Hepatocyte (in vitro differentiated cells): ENCODE data around the gene APIP. TPM values are rescaled to one million over a fixed set of nuclear protein-coding genes. Genes with fewer than 3 reads are reported as not detected.

Experiments
- DNase-seq: peaks from one replicate; pipeline ENCODE4 v3.0.0-alpha.2; 2016; ENCODE audit warnings: low spot score
- H2AFZ ChIP-seq: fragments of 200-600 bp; sonication (generic); 2 replicates; pipeline ENCODE4 v1.6.0; 2016; ENCODE audit warnings: antibody characterized with exemption, mild to moderate bottlenecking
- H3K27ac ChIP-seq: fragments of 200-600 bp; sonication (generic); 2 replicates; pipeline ENCODE4 v1.5.1; 2016; ENCODE audit warnings: mild to moderate bottlenecking
- H3K27me3 ChIP-seq: fragments of 200-600 bp; sonication (generic); 2 replicates; pipeline ENCODE4 v1.6.1; 2016
- H3K36me3 ChIP-seq: fragments of 200-600 bp; sonication (generic); replicated peaks from 2 replicates; pipeline ENCODE4 v1.5.1; 2016; ENCODE audit warnings: low read depth; ENCODE audit not compliant: insufficient read depth
- H3K4me1 ChIP-seq: fragments of 200-600 bp; sonication (generic); 2 replicates; pipeline ENCODE4 v1.5.1; 2016; ENCODE audit warnings: mild to moderate bottlenecking, moderate library complexity; ENCODE audit not compliant: insufficient read depth
- H3K4me2 ChIP-seq: fragments of 200-600 bp; sonication (generic); 2 replicates; pipeline ENCODE4 v1.6.0; 2016
- H3K4me3 ChIP-seq: fragments of 200-600 bp; sonication (generic); 2 replicates; pipeline ENCODE4 v1.5.1; 2016; ENCODE audit warnings: mild to moderate bottlenecking
- H3K79me2 ChIP-seq: fragments of 200-600 bp; sonication (generic); 2 replicates; pipeline ENCODE4 v1.6.0; 2017; ENCODE audit warnings: mild to moderate bottlenecking
- H3K9me2 ChIP-seq: fragments of 200-600 bp; sonication (generic); replicated peaks from 2 replicates; pipeline ENCODE4 v1.6.0; 2017; ENCODE audit warnings: mild to moderate bottlenecking; ENCODE audit not compliant: insufficient read depth
- H3K9me3 ChIP-seq: fragments of 200-600 bp; sonication (generic); 2 replicates; pipeline ENCODE4 v1.5.1; 2016; ENCODE audit warnings: low read depth, mild to moderate bottlenecking
- H4K20me1 ChIP-seq: fragments of 200-600 bp; sonication (generic); 2 replicates; pipeline ENCODE4 v1.6.0; 2016; ENCODE audit warnings: mild to moderate bottlenecking; ENCODE audit not compliant: insufficient read depth, poor library complexity, severe bottlenecking
- EZH2 ChIP-seq: fragments of 200-600 bp; sonication (generic); IDR thresholded peaks from 2 replicates; pipeline ENCODE4 v1.6.1; 2016; ENCODE audit warnings: antibody characterized with exemption, mild to moderate bottlenecking, borderline replicate concordance
- EZH2phosphoT487 ChIP-seq: fragments of 200-600 bp; sonication (generic); IDR thresholded peaks from one replicate; pipeline ENCODE4 v1.6.1; 2018; ENCODE audit warnings: antibody characterized with exemption, mild to moderate bottlenecking, low read depth, moderate library complexity; ENCODE audit not compliant: unreplicated experiment, severe bottlenecking
- WGBS: methylation state at CpG from one replicate; pipeline ENCODE4 v1.1.6; 2016; ENCODE audit warnings: low lambda C conversion rate; ENCODE audit errors: missing lambda C conversion rate; 5-methylcytosine and 5-hydroxymethylcytosine counted together
- polyA plus RNA-seq: library from polyadenylated mRNA; unstranded; fragments of >200 nt; fragmentation: Nextera tagmentation; extraction: Ambion mirVana; gene quantifications from 2 replicates; pipeline ENCODE4 v1.2.1, GENCODE V29; 2016
- total RNA-seq: library from RNA; depleted of rRNA; stranded (reverse); fragments of >200 nt; gene quantifications from 2 replicates; pipeline ENCODE4 v1.2.3, GENCODE V29; 2014
- TF ChIP-seq, protein P1 (sequence below): fragments of 200-600 bp; sonication (generic); IDR thresholded peaks from 2 replicates; pipeline ENCODE4 v1.5.1; 2016; ENCODE audit warnings: antibody characterized with exemption, mild to moderate bottlenecking; ENCODE audit not compliant: poor library complexity

APIP gene
- total and polyA plus RNA-seq, 2 experiments from 2014 or later, result 25.9 to 26.8 TPM

DNA sequence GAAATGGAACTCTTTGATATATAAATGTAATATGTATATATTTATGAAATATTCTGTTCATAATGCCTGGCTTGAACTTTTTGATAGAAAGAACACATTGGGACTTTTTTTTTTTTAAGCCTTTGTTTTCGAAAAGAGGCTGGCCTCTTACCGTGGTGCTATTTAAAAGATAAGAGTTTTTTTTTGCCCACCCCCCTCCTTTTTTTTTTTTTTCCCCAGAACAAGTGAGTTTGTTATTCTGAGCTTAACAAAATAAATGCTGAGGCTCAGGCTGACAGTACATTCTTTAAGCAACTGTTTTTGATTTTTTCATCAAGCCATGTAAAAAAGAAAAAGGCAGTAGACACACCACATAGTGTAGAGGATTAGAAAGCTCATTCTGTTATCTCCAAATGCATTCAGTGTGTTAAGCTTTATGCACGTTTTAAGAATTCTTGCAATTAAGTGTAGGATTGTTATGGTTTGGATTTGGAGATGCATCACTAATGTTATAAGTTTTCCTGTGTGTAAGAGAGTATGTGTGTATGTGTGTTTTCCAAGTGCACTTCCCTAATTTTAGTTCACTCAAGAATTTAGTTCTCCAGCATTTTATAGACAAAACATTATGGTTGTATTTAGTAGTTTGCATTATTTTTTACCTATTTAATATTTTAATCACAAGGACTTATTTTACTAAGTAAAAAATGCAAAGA lies 12.2 kb upstream of the APIP start:
- TF ChIP-seq EZH2phosphoT487 (no peak), EZH2 (no peak)
- TF ChIP-seq, protein P1, sequence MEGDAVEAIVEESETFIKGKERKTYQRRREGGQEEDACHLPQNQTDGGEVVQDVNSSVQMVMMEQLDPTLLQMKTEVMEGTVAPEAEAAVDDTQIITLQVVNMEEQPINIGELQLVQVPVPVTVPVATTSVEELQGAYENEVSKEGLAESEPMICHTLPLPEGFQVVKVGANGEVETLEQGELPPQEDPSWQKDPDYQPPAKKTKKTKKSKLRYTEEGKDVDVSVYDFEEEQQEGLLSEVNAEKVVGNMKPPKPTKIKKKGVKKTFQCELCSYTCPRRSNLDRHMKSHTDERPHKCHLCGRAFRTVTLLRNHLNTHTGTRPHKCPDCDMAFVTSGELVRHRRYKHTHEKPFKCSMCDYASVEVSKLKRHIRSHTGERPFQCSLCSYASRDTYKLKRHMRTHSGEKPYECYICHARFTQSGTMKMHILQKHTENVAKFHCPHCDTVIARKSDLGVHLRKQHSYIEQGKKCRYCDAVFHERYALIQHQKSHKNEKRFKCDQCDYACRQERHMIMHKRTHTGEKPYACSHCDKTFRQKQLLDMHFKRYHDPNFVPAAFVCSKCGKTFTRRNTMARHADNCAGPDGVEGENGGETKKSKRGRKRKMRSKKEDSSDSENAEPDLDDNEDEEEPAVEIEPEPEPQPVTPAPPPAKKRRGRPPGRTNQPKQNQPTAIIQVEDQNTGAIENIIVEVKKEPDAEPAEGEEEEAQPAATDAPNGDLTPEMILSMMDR, result no peak
- H4K20me1 ChIP-seq, result peaks cover 21% of the 10 kb centered on the region
- no peaks in the 10 kb centered on the region for H3K27me3 ChIP-seq
- WGBS, result 29% methylated on average over 3 of the region's 3 CpGs
- no peak overlapping the region for H3K4me2 ChIP-seq
- no peak for DNase-seq
- H3K4me1 ChIP-seq, result peaks cover 32% of the 10 kb centered on the region
- H3K9me3 ChIP-seq, result no peaks in the 10 kb centered on the region
- H3K79me2 ChIP-seq, result peaks cover 92% of the 10 kb centered on the region
- peaks cover 5% of the 10 kb centered on the region for H3K36me3 ChIP-seq
- no peak overlapping the region for H3K27ac ChIP-seq
- H3K9me2 ChIP-seq, result no peaks in the 10 kb centered on the region
- no peak overlapping the region for H3K4me3 ChIP-seq
- no peak overlapping the region for H2AFZ ChIP-seq

DNA sequence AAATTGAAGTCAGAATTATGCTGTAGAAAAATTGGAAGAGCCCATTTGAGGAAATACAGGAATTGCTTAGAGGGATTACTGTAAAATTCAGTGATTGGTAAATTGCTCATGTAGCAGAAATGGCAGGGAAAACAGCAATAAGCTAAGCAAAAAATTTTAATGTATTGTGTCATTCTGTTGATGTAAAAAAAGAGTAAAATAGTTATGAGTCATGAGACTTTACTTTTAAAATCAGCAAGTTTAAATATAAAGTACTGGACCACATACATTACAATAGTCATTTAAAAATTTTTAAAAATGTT lies 10.6 kb upstream of the APIP start:
- H3K27ac ChIP-seq, result no peak overlapping the region
- no peak overlapping the region for H3K4me3 ChIP-seq
- H3K79me2 ChIP-seq, result peaks cover 94% of the 10 kb centered on the region
- no peak overlapping the region for H2AFZ ChIP-seq
- H3K4me1 ChIP-seq, result peaks cover 32% of the 10 kb centered on the region
- TF ChIP-seq, protein P1, result no peak
- TF ChIP-seq EZH2phosphoT487, result no peak
- TF ChIP-seq EZH2, result no peak
- H3K9me2 ChIP-seq, result no peaks in the 10 kb centered on the region
- no peak overlapping the region for H3K4me2 ChIP-seq
- no peak for DNase-seq
- no peaks in the 10 kb centered on the region for H3K9me3 ChIP-seq
- no peaks in the 10 kb centered on the region for H3K36me3 ChIP-seq
- peaks cover 23% of the 10 kb centered on the region for H4K20me1 ChIP-seq
- H3K27me3 ChIP-seq, result no peaks in the 10 kb centered on the region

DNA sequence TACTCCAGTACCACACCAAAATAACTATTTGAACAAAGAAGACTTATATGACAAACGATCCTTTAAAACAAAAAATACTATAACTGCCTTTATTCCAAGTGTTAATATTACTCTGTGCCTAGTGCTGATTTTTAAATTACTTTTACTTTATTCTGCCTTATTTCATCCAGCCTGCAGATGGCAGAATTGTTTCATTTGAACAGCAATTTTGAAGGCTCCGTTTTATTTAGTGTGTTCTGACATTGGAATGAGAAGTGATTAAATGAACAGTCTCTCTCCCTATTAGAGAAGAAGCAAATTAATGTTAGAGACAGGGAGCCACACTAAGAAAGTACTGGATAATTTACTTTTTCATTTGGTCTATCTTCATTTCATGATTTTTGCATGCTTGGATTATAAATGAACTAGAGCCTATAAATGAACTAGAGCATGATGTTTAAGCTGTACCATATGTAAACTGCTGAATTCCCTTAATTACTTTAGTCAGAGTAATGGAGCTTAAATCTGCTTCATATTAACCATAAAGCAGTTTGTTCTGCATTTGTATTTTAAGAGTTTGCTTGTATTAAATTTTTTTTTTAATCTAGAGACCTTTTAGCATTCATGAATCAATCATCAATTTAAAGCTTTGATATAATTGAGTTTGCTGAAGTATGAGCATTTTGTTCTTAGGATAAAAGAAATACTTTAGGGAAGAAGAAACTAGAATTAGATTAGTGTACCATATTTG lies 10.1 kb upstream of the APIP start:
- Histone ChIP-seq H3K27ac (no peak overlapping the region), H3K4me2 (no peak overlapping the region)

More for the DNA sequence above, 10.1 kb upstream of the APIP start:
- peaks cover 94% of the 10 kb centered on the region for H3K79me2 ChIP-seq
- peaks cover 23% of the 10 kb centered on the region for H4K20me1 ChIP-seq
- WGBS, result 8% methylated on average over 2 of the region's 2 CpGs
- no peak for TF ChIP-seq EZH2
- TF ChIP-seq, protein P1, result peak; percentile 77
- no peak for TF ChIP-seq EZH2phosphoT487
- H3K9me3 ChIP-seq, result no peaks in the 10 kb centered on the region
- no peaks in the 10 kb centered on the region for H3K27me3 ChIP-seq
- peak; percentile 51 for DNase-seq
- H3K9me2 ChIP-seq, result no peaks in the 10 kb centered on the region
- H3K36me3 ChIP-seq, result no peaks in the 10 kb centered on the region
- no peak overlapping the region for H3K4me3 ChIP-seq
- no peak overlapping the region for H2AFZ ChIP-seq
- peaks cover 32% of the 10 kb centered on the region for H3K4me1 ChIP-seq
